ELF-1 (cell line): ENCODE data around the gene SLC35B1.
A peak's percentile ranks its signal among the peaks of the same experiment; 100 is the strongest.
"Not testable (repeated sequence)": the region's sequence is repeated elsewhere in the genome, so short reads cannot be mapped to it uniquely, and the experiment has no call there.

Experiments
- DNase-seq: peaks from one replicate; pipeline ENCODE4 v3.0.0-alpha.2; 2016; ENCODE audit warnings: low read depth, low spot score

Gene SLC35B1

GRCh38 chr17:49734515-49735490 lies 27.0 kb upstream of the SLC35B1 start:
- DNase-seq: no peak

- DNase-seq: no peak
Measured at GRCh38 chr17:49731435-49731831, 23.7 kb upstream of the SLC35B1 start.

- DNase-seq: no peak
Measured at GRCh38 chr17:49730785-49731434, 23.1 kb upstream of the SLC35B1 start.

- DNase-seq: no peak
Measured at GRCh38 chr17:49730078-49730784, 22.5 kb upstream of the SLC35B1 start.

- no peak for DNase-seq
Measured at GRCh38 chr17:49729069-49729468, 21.3 kb upstream of the SLC35B1 start.

GRCh38 chr17:49728425-49728824 lies 20.7 kb upstream of the SLC35B1 start:
- no peak for DNase-seq

- no peak for DNase-seq
Measured at GRCh38 chr17:49727380-49727779, 19.6 kb upstream of the SLC35B1 start.

- no peak for DNase-seq
Measured at GRCh38 chr17:49725452-49726130, 17.8 kb upstream of the SLC35B1 start.

GRCh38 chr17:49724552-49724951 lies 16.8 kb upstream of the SLC35B1 start:
- DNase-seq: not testable (repeated sequence)

- no peak for DNase-seq
Measured at GRCh38 chr17:49723423-49723822, 15.7 kb upstream of the SLC35B1 start.

- DNase-seq: no peak
Measured at GRCh38 chr17:49722066-49722465, 14.3 kb upstream of the SLC35B1 start.

GRCh38 chr17:49717371-49717861 lies 9.7 kb upstream of the SLC35B1 start:
- no peak for DNase-seq

GRCh38 chr17:49716668-49717364 lies 9.1 kb upstream of the SLC35B1 start:
- DNase-seq: no peak

GRCh38 chr17:49715717-49716279 lies 8.0 kb upstream of the SLC35B1 start:
- DNase-seq: no peak

GRCh38 chr17:49715216-49715615 lies 7.5 kb upstream of the SLC35B1 start:
- no peak for DNase-seq

- peak; percentile 51 for DNase-seq
Measured at GRCh38 chr17:49708515-49709183, 885 bp upstream of the SLC35B1 start.

- peak; percentile 17 for DNase-seq
Measured at GRCh38 chr17:49707246-49707607, 537 bp downstream of the SLC35B1 start.

- no peak for DNase-seq
Measured at GRCh38 chr17:49705254-49705653, 2.5 kb downstream of the SLC35B1 start.

GRCh38 chr17:49703557-49704277 lies 4.0 kb downstream of the SLC35B1 start:
- DNase-seq: peak; percentile 64
